Right lobe of liver (tissue), 6 donors: ENCODE data around the gene HYLS1. TPM values are rescaled to one million over a fixed set of nuclear protein-coding genes. Genes with fewer than 3 reads are reported as not detected.

Experiments
- ATAC-seq, 4 donors: fragments of 200-7000 bp; cut with Tn5 transposase; one replicate each; pipeline ENCODE4 v1.9.1; 2020; ENCODE audit warnings: mild to moderate bottlenecking in 4 of 4, moderate library complexity in 4 of 4
- DNase-seq, 3 donors: peaks; one replicate each; pipeline ENCODE4 v3.0.0-alpha.2; 2020
- H3K27ac ChIP-seq, 3 donors: fragments of 200-600 bp; one replicate each; pipeline ENCODE4 v1.8.0; 2022
- H3K27me3 ChIP-seq, 2 donors: fragments of 200-600 bp; one replicate each; pipeline ENCODE4 v1.8.0; 2022
- H3K36me3 ChIP-seq, 4 donors: fragments of 200-600 bp; sonication (generic) in 1 of 4; one replicate each; pipeline versions ENCODE4 v1.5.1 to v1.8.0; 2017 to 2022; ENCODE audit warnings: control low read depth in 1 of 4
- H3K4me1 ChIP-seq, 4 donors: fragments of 200-600 bp; sonication (generic) in 1 of 4; one replicate each; pipeline versions ENCODE4 v1.5.1 to v1.8.0; 2017 to 2022; ENCODE audit warnings: control low read depth in 1 of 4
- H3K4me3 ChIP-seq, 3 donors: fragments of 200-600 bp; one replicate each; pipeline ENCODE4 v1.8.0; 2022
- H3K9me3 ChIP-seq, 4 donors: fragments of 200-600 bp; sonication (generic) in 1 of 4; one replicate each; pipeline versions ENCODE4 v1.5.1 to v1.8.0; 2017 to 2022; ENCODE audit warnings: control low read depth in 1 of 4
- CTCF ChIP-seq, 4 donors: fragments of 200-600 bp in 3 of 4; fragments of 450-650 bp in 1 of 4; IDR thresholded peaks; one replicate each; pipeline versions ENCODE4 v1.5.1 to v1.8.0; 2016 to 2022; ENCODE audit warnings: antibody characterized with exemption in 4 of 4, mild to moderate bottlenecking in 2 of 4
- POLR2A ChIP-seq: fragments of 450-650 bp; IDR thresholded peaks from one replicate; pipeline ENCODE4 v1.6.1; 2017; ENCODE audit warnings: antibody characterized with exemption, mild to moderate bottlenecking
- WGBS: methylation state at CpG from one replicate; pipeline ENCODE4 v1.1.6; 2018; ENCODE audit warnings: low coverage, low lambda C conversion rate; ENCODE audit not compliant: insufficient coverage; ENCODE audit errors: missing lambda C conversion rate; 5-methylcytosine and 5-hydroxymethylcytosine counted together
- intact Hi-C, 2 donors: fragments of 100-400 bp; cut with DNase I; formaldehyde crosslinking; loops; one replicate each; pipeline versions ENCODE4 v1.11.2 to v1.14.1; 2022
- total RNA-seq, 6 experiments: library from RNA; depleted of rRNA in 2 of 6; stranded (reverse); fragments of >200 nt in 2 of 6; fragmentation: NEBNext Ultra II Directional in 3 of 6; extraction: Animal tissue kit (Norgen Biotek cat#: 25700) in 3 of 6; gene quantifications; one replicate each; pipeline versions ENCODE4 v1.1.0 to v1.2.4, GENCODE V29; 2016 to 2023
- donor health status: DM: no; HTN: yes; CAD: no.
- donor health status: DM: no; HTN: no; CAD: no.
- donor health status: DM: no; HTN: no; CAD: no.
- donor health status: DM: no; HTN: yes; CAD: no.
- donor health status: DM: no; HTN: yes; CAD: no.

Gene HYLS1
- total RNA-seq, 6 experiments from 2014 or later = 1.7 to 3.5 (median 3.2) TPM

- WGBS = 57% methylated on average over 1 of the region's 3 CpGs
- ATAC-seq (no peak), DNase-seq (no peak)
- no peak for TF ChIP-seq CTCF (IDR thresholded peaks at IDR 0.05)
- no peak for TF ChIP-seq POLR2A
- Histone ChIP-seq H3K4me1 (peaks cover 0 to 14% (median 0%) of the 10 kb centered on the region in 4 donors), H3K27ac (no peak overlapping the region), H3K9me3 (no peaks in the 10 kb centered on the region), H3K4me3 (no peak overlapping the region), H3K36me3 (no peaks in the 10 kb centered on the region), H3K27me3 (no peaks in the 10 kb centered on the region)
- intact Hi-C loops = loop anchor here (5.0 kb wide), 1 partner anchor 270 kb away; no protein-coding TSS in a partner anchor
These were observed 34.7 kb downstream of the HYLS1 start for GRCh38 chr11:125922156-125922555.

GRCh38 chr11:125923012-125923579 lies 35.6 kb downstream of the HYLS1 start:
- Histone ChIP-seq H3K27me3 (no peaks in the 10 kb centered on the region), H3K27ac (no peak overlapping the region), H3K4me1 (peaks cover 0 to 14% (median 0%) of the 10 kb centered on the region in 4 donors), H3K4me3 (no peak overlapping the region), H3K9me3 (no peaks in the 10 kb centered on the region), H3K36me3 (no peaks in the 10 kb centered on the region)
- intact Hi-C loops = loop anchor here (5.0 kb wide), 1 partner anchor 269 kb away; no protein-coding TSS in a partner anchor
- WGBS = 3% methylated on average over 8 of the region's 8 CpGs
- DNase-seq (peak in 2 of 3 donors; percentile 43 to 74), ATAC-seq (peak; percentile 77 to 87 (median 82))
- TF ChIP-seq CTCF (IDR thresholded peaks at IDR 0.05) (peak; percentile 71 to 84 (median 78)), POLR2A (no peak)

- WGBS = 80% methylated on average over 8 of the region's 8 CpGs
- Histone ChIP-seq H3K27me3 (no peaks in the 10 kb centered on the region), H3K4me3 (no peak overlapping the region), H3K4me1 (peaks cover 0 to 14% (median 0%) of the 10 kb centered on the region in 4 donors), H3K9me3 (no peaks in the 10 kb centered on the region), H3K36me3 (no peaks in the 10 kb centered on the region), H3K27ac (no peak overlapping the region)
- no peak for ATAC-seq
- no peak for DNase-seq
- no peak for TF ChIP-seq POLR2A
- no peak for TF ChIP-seq CTCF (IDR thresholded peaks at IDR 0.05)
- intact Hi-C loops = loop anchor here (5.0 kb wide), 1 partner anchor 269 kb away; no protein-coding TSS in a partner anchor
These were observed 36.2 kb downstream of the HYLS1 start for GRCh38 chr11:125923633-125924032.

- H3K4me1 ChIP-seq = peaks cover 0 to 14% (median 0%) of the 10 kb centered on the region in 4 donors
- no peaks in the 10 kb centered on the region for H3K36me3 ChIP-seq
- ATAC-seq = no peak
- TF ChIP-seq POLR2A (no peak), CTCF (IDR thresholded peaks at IDR 0.05) (no peak)
- DNase-seq = no peak
- no peaks in the 10 kb centered on the region for H3K9me3 ChIP-seq
- peak overlapping the region in 1 of 3 donors; percentile 48 for H3K27ac ChIP-seq
- intact Hi-C loops = loop anchor here (5.0 kb wide), 1 partner anchor 268 kb away; no protein-coding TSS in a partner anchor
- H3K4me3 ChIP-seq = no peak overlapping the region
- H3K27me3 ChIP-seq = no peaks in the 10 kb centered on the region
- WGBS = 71% methylated on average over 1 of the region's 9 CpGs
These were observed 37.0 kb downstream of the HYLS1 start for GRCh38 chr11:125924384-125925007.
